MG63 (cell line): ENCODE results near the gene WDR48. TPM values are rescaled to one million over a fixed set of nuclear protein-coding genes. Genes with fewer than 3 reads are reported as not detected.
"Not testable (repeated sequence)": the region's sequence is repeated elsewhere in the genome, so short reads cannot be mapped to it uniquely, and the experiment has no call there.

ENCODE experiments used
- DNase-seq: peaks from one replicate; pipeline ENCODE4 v3.0.0-alpha.2; 2020
- H3K27me3 ChIP-seq: fragments of 250-450 bp; sonication (Bioruptor Pico); 2 replicates; pipeline ENCODE4 v1.5.1; 2020; ENCODE audit warnings: mild to moderate bottlenecking, moderate library complexity
- H3K36me3 ChIP-seq: fragments of 250-450 bp; sonication (Bioruptor Pico); 2 replicates; pipeline ENCODE4 v1.5.1; 2020; ENCODE audit warnings: mild to moderate bottlenecking, moderate library complexity
- H3K4me3 ChIP-seq: fragments of 250-450 bp; sonication (Bioruptor Pico); 2 replicates; pipeline ENCODE4 v1.5.1; 2020; ENCODE audit warnings: mild to moderate bottlenecking, moderate library complexity
- H3K9me3 ChIP-seq: fragments of 250-450 bp; sonication (Bioruptor Pico); 2 replicates; pipeline ENCODE4 v1.5.1; 2020; ENCODE audit warnings: mild to moderate bottlenecking, moderate library complexity
- total RNA-seq: library from RNA; depleted of rRNA; stranded (reverse); fragments of >200 nt; shearing (Covaris generic); gene quantifications from 2 replicates; pipeline ENCODE4 v1.2.3, GENCODE V29; 2014; ENCODE audit warnings: low replicate concordance

WDR48 gene
- total RNA-seq, 1 experiment from 2014 or later = 9.3 TPM

- no peaks in the 10 kb centered on the region for H3K36me3 ChIP-seq
- H3K9me3 ChIP-seq = no peaks in the 10 kb centered on the region
- no peak for DNase-seq
- H3K4me3 ChIP-seq = peak overlapping the region; percentile 75
- H3K27me3 ChIP-seq = no peaks in the 10 kb centered on the region
These were observed 767 bp downstream of the WDR48 start for GRCh38 chr3:39052583-39052982.

GRCh38 chr3:39053696-39054095 is 1.9 kb downstream of the WDR48 start:
- Histone ChIP-seq H3K36me3 (no peaks in the 10 kb centered on the region), H3K27me3 (no peaks in the 10 kb centered on the region), H3K4me3 (no peak overlapping the region), H3K9me3 (no peaks in the 10 kb centered on the region)
- DNase-seq = no peak

GRCh38 chr3:39056151-39056550 is 4.3 kb downstream of the WDR48 start:
- Histone ChIP-seq H3K27me3 (no peaks in the 10 kb centered on the region), H3K9me3 (no peaks in the 10 kb centered on the region), H3K36me3 (no peaks in the 10 kb centered on the region), H3K4me3 (no peak overlapping the region)
- DNase-seq = no peak

- H3K36me3 ChIP-seq, DNase-seq, H3K4me3 ChIP-seq, H3K9me3 ChIP-seq, H3K27me3 ChIP-seq: not testable (repeated sequence)
These were observed 9.4 kb downstream of the WDR48 start for GRCh38 chr3:39061228-39061627.

GRCh38 chr3:39062180-39062579 is 10.4 kb downstream of the WDR48 start:
- DNase-seq = no peak
- no peaks in the 10 kb centered on the region for H3K27me3 ChIP-seq
- no peak overlapping the region for H3K4me3 ChIP-seq
- H3K9me3 ChIP-seq = no peaks in the 10 kb centered on the region
- no peaks in the 10 kb centered on the region for H3K36me3 ChIP-seq

GRCh38 chr3:39063143-39063542 is 11.3 kb downstream of the WDR48 start:
- no peaks in the 10 kb centered on the region for H3K36me3 ChIP-seq
- DNase-seq = no peak
- no peak overlapping the region for H3K4me3 ChIP-seq
- no peaks in the 10 kb centered on the region for H3K9me3 ChIP-seq
- no peaks in the 10 kb centered on the region for H3K27me3 ChIP-seq

DNA sequence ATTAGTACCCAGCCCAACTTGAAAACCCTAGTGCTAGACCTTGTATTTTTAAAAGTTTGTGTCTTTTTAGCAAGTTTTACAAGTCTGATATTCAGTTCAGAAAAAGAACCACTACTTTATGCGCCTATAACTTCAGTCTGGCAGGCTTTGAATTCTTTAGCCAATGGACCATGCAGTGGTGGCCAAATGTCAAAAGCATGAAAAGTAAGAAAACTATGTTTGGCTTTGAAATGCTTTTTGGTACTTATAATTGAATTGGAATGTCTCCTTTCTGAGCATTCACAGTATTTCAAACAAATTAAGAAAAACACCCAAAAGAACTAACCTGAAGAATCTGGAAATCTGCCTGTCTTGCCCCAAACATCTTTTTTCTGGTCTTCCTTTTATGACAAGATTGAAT is 12.8 kb downstream of the WDR48 start:
- no peaks in the 10 kb centered on the region for H3K36me3 ChIP-seq
- no peak for DNase-seq
- no peaks in the 10 kb centered on the region for H3K27me3 ChIP-seq
- H3K4me3 ChIP-seq = no peak overlapping the region
- no peaks in the 10 kb centered on the region for H3K9me3 ChIP-seq

DNA sequence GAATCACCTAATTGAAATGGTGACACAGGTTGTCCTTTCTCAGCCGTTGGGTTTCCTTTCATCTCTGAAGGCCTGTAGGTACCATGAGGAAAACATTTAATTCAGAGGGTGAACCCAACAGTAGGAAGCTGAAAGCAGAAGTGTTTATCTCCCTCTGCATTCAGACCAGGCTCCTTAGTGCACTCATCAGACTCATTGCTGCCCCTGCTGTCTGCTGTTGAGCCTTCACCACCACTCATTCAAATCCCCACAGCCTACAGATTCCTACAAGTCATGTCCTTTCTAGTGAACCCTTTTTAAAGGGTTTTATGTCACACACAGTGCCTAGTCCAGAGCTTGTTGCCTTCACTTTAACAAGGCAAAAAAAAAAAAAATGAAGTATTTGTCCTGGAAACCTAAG is 13.4 kb downstream of the WDR48 start:
- no peaks in the 10 kb centered on the region for H3K27me3 ChIP-seq
- no peaks in the 10 kb centered on the region for H3K36me3 ChIP-seq
- H3K4me3 ChIP-seq = no peak overlapping the region
- H3K9me3 ChIP-seq = no peaks in the 10 kb centered on the region
- DNase-seq = peak; percentile 1

DNA sequence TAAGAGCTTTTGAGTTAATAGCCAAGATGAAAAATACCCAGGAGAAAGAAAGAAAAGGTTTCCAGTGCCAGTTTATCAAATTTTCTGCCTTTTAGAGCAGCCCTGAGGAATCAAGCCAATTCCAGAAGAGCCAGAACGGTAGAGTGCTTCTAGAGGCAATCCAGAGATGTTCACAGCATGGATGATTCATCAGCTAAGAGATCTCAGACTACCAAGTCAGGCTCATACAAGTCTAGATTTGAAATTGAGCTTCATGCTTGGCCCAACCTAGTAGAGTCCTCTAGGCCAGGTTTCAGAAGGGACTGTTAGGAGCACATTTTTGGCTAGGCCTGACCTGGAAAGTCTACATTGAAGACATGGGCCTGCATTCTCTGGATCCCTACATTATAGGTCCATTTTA is 15.5 kb downstream of the WDR48 start:
- no peaks in the 10 kb centered on the region for H3K36me3 ChIP-seq
- no peak overlapping the region for H3K4me3 ChIP-seq
- no peaks in the 10 kb centered on the region for H3K27me3 ChIP-seq
- H3K9me3 ChIP-seq = no peaks in the 10 kb centered on the region
- DNase-seq = no peak

GRCh38 chr3:39068556-39068955 is 16.7 kb downstream of the WDR48 start:
- no peak overlapping the region for H3K4me3 ChIP-seq
- DNase-seq = no peak
- no peaks in the 10 kb centered on the region for H3K9me3 ChIP-seq
- H3K36me3 ChIP-seq = no peaks in the 10 kb centered on the region
- H3K27me3 ChIP-seq = no peaks in the 10 kb centered on the region

DNA sequence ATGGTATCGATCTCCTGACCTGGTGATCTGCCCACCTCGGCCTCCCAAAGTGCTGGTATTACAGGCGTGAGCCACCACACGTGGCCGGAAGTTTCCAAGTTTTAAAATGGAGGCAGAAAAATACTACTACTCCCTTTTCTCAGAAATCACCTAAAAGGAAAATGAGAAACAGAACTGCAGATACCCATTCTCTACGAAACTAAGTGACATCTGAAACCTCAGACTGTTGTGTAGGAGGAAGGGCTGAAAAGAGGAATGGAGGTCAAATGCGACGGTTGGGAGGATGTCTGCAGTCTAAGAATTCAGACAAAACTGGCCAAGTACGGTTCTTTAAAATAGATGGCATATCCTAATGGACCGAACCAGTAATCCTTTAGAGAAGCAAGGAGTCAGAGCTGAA is 24.1 kb downstream of the WDR48 start:
- Histone ChIP-seq H3K4me3 (no peak overlapping the region), H3K9me3 (no peaks in the 10 kb centered on the region), H3K27me3 (no peaks in the 10 kb centered on the region), H3K36me3 (peaks cover 3% of the 10 kb centered on the region)
- no peak for DNase-seq

- DNase-seq = no peak
- H3K27me3 ChIP-seq = no peaks in the 10 kb centered on the region
- H3K4me3 ChIP-seq = no peak overlapping the region
- H3K36me3 ChIP-seq = peaks cover 3% of the 10 kb centered on the region
- no peaks in the 10 kb centered on the region for H3K9me3 ChIP-seq
These were observed 27.7 kb downstream of the WDR48 start for GRCh38 chr3:39079530-39079929.

DNA sequence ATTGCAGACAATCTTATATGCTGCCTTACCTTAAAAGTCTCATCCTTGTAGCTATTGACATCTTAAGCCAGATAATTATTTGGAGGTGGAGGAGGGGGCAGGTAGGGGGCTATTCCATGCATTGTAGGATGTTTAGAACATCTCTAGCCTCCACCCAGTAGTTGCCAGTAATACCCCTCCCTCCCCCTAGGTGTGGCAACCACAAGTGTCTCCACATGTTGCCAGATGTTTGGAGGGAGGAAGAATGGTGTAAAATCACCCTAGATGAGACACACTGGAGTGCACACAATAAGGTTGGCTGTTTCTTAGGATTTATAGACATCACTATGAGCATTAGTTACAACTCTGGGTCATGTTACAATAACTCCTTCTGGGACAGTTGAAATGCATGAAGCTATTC is 28.2 kb downstream of the WDR48 start:
- no peaks in the 10 kb centered on the region for H3K9me3 ChIP-seq
- H3K36me3 ChIP-seq = peaks cover 3% of the 10 kb centered on the region
- no peaks in the 10 kb centered on the region for H3K27me3 ChIP-seq
- no peak for DNase-seq
- no peak overlapping the region for H3K4me3 ChIP-seq

- H3K27me3 ChIP-seq = no peaks in the 10 kb centered on the region
- no peak for DNase-seq
- H3K36me3 ChIP-seq = peaks cover 4% of the 10 kb centered on the region; the same call in 1 of the 2 replicates
- H3K4me3 ChIP-seq = no peak overlapping the region
- H3K9me3 ChIP-seq = no peaks in the 10 kb centered on the region
These were observed 31.0 kb downstream of the WDR48 start for GRCh38 chr3:39082666-39083313.

DNA sequence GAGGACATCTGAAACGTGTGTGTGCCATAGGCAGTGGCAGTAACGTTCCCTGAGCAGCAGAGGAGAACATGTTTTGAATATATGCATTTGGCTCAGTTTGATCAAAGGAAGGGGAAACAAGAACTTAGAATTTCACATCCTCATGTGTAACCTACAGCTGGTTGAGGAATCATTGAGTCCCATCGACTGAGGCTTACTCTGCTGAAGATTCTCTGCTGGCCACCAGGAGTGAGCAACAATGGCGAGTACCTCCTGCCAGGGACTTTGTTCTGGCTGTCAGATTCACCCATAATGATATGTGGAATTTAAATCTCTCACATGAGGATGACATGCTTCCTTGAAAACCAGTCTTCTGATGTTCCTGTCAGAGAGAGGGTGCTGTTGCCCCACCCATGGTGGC is 34.3 kb downstream of the WDR48 start:
- no peaks in the 10 kb centered on the region for H3K27me3 ChIP-seq
- no peak overlapping the region for H3K4me3 ChIP-seq

DNA sequence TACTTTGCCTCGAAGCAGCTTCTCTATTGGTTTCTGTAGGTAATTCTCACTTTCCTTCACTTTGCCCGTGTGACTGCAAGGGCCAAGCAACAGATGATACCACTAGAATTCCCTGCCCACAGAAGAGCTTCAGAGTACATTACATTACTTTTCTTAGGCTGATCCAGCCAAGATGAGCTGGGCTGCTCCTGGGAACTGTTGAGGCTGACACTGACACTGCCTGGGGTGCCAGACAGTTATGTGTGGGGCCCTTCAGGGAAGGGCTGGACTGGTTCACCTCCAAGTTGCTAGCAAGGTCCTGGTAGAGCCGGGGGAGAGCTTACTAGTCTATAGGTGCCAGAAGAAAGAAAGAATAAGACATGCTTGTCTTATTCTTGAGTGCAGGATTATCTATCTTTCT is 36.6 kb downstream of the WDR48 start:
- H3K9me3 ChIP-seq = no peaks in the 10 kb centered on the region
- no peaks in the 10 kb centered on the region for H3K27me3 ChIP-seq
- no peak overlapping the region for H3K4me3 ChIP-seq
- DNase-seq = no peak
- peaks cover 4% of the 10 kb centered on the region; the same call in 1 of the 2 replicates for H3K36me3 ChIP-seq

More for the DNA sequence above, 34.3 kb downstream of the WDR48 start:
- no peaks in the 10 kb centered on the region for H3K9me3 ChIP-seq
- DNase-seq = no peak
- H3K36me3 ChIP-seq = peaks cover 4% of the 10 kb centered on the region; the same call in 1 of the 2 replicates

- DNase-seq = no peak
These were observed 37.1 kb downstream of the WDR48 start for GRCh38 chr3:39088889-39089288.

GRCh38 chr3:39090922-39091321 is 39.1 kb downstream of the WDR48 start:
- no peak for DNase-seq
- no peak overlapping the region for H3K4me3 ChIP-seq
- no peaks in the 10 kb centered on the region for H3K36me3 ChIP-seq
- H3K9me3 ChIP-seq = no peaks in the 10 kb centered on the region
- H3K27me3 ChIP-seq = no peaks in the 10 kb centered on the region

More at GRCh38 chr3:39088889-39089288, 37.1 kb downstream of the WDR48 start:
- Histone ChIP-seq H3K36me3 (peaks cover 4% of the 10 kb centered on the region; the same call in 1 of the 2 replicates), H3K9me3 (no peaks in the 10 kb centered on the region), H3K27me3 (no peaks in the 10 kb centered on the region), H3K4me3 (no peak overlapping the region)
